ENCODE data around the gene UNCX. TPM values are rescaled to one million over a fixed set of nuclear protein-coding genes. Genes with fewer than 3 reads are reported as not detected.

The UNCX gene
- total RNA-seq, 1 donor from 2014 or later = not detected

GRCh38 chr7:1243964-1244416 is 11.3 kb downstream of the UNCX start:
- DNase-seq = no peak

DNA sequence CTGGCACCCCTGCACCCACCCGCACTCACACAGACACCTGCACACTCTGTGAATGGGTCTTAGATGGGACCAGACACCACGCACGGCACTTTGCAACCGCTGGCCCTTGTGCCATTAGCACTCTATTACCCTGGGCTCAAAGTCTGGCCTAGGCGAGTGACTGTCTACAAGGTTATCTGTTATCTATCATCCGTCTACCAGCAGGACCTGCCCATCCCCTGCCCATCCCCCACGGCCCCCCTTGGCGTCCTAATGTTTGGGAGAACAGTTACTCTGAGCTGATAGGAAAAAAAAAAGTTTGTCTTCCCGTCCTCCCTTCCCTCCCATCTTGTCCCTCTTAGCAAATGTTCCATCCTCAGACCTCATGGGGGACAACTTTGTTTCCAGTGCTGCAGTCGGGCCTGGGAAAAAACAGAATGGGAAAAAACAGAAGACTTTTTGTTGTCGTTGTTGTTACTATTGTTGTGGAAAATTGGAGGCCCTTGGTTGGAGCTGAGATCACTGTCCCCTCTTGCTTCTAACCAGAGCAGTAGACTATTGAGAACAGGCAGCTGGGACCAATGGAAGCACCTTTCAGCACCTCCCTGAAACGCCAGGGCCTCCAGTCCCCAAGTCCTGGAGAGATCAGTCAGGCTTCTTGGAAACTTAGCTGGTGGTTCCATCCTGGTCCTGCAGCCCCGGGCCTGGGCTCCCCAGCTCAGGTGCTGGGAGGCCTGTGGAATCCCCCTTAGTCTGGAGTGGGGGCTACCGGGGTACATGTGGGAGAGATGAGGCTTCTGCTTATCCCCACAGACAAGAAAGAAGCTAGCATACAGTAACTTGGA is 12.2 kb downstream of the UNCX start:
- no peak for DNase-seq

DNA sequence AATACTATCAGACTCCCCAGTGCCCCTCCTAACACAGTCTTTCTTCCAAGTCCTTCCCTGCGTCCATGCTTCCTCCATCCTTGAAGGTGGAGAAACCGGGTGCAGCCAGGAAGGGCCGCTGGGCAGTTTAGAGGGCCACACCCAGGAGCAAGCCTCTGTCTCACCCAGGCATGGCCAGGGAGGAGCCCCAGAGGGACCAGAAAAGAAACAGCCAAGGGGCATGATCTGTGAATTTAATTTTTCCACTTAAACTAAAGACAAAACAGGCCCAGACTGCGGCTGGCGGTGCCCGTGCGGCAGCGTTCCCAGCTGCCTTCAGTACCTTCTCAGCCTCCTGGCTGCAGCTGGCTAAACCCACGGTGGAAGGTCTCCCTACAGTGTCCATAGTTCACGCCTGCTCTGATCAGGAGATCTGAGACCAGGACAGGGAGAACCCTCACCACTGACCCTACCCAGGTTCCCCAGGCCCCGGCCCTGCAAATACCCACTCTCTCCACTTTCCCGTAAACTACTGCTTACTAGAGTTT is 12.9 kb downstream of the UNCX start:
- DNase-seq = no peak

DNA sequence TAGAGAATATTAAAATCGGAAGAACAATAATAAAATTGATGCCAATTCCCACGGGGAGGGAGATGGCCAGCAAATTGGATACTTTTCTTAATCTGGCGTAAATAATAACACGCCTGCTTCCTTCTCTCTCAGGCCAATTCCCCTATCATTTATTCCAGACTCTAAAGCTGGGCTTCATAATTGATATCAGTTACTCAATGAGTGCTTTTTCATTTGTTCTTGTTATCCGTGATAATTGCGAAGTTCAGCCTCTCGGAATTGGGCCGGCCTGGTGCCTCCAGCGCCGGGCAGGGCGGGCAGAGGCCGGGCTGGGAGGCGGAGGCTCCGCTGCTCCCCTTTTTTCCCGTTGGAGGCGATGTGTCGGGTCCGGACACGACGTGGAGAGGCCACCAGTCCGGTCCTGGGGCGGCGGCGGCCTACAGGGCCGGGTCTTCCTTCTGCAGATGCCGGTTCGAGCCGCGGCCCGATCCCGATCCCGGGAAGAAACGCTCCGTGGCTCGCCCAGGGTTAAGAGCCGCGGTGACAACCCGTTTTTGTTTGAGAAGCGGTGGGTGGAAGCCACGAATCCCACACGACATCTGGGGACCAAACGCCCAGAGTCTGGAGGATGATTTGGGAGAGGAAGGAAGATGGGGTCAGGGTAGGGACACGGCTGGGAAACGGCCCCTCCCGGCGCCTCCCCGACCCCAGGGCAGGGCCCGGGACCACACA is 13.6 kb downstream of the UNCX start:
- DNase-seq = no peak

DNA sequence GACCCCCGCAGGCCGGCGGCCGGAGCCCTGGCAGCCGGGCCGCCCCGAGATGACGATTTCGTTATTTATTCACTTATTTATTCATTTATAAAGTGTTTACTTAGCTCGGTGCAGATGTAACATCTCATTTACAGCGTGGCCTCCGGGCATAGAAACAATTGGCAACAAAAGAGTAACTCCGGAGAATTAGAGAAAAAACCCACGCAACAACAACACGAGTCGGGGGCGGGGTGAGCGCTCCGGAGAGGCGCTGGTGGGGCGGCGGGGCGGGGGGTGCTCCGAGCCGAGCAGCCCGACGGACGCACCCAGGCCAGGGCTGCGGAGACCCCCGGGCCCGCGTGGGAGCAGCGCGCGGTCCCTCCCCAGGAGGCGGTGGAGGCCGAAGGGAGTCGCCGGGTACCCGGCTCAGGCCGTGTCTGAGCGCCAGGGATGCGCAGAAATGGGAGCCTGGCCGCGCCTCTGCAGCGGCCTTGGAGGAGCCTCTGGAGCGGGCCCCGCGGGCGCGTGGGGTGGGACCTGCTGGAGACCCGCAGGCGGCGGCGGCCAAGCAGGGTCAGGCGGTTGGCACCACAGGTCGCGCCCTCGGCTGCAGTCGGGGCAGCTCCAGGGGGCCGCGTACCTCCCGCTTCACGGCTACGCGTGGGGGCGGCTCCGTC is 14.3 kb downstream of the UNCX start:
- no peak for DNase-seq

GRCh38 chr7:1247527-1248041 is 14.9 kb downstream of the UNCX start:
- DNase-seq = no peak

DNA sequence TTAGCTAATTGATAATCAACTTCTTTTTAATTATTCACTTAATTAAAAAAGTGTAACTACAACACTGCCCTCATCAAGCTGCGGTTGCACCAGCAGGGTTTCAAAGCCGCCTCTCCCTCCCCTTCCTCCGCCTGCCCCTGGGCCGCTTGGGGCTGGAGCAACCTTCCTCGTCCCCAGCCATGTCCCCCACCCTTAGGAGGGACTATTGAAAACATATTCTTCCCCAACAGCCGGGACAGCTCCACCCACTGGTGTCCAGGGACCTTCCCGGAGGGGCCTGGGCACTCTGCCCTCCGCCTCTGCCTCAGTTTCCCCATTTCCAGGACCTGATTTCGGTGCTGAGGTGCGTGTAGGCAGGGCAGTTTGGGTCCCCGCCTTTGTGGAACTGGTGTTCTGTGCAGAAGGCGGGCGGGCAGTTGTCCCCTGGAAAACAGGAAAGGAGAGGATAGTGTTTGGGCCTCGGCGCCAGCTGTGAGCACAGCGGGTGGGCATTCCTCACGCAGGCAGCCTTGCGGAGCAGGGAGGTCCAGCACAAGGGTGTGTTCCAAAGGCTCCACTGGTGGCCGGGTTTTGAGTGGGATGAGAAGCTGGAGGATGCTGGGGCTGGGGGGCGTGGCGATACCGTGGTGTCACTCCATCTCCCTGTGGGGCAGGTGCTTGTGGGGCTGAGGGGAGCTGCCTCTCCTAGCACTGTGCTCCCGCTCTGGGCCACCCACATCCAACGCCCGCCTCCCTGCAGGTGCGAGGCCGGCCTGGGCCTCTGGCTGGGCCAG is 15.7 kb downstream of the UNCX start:
- DNase-seq = no peak

DNA sequence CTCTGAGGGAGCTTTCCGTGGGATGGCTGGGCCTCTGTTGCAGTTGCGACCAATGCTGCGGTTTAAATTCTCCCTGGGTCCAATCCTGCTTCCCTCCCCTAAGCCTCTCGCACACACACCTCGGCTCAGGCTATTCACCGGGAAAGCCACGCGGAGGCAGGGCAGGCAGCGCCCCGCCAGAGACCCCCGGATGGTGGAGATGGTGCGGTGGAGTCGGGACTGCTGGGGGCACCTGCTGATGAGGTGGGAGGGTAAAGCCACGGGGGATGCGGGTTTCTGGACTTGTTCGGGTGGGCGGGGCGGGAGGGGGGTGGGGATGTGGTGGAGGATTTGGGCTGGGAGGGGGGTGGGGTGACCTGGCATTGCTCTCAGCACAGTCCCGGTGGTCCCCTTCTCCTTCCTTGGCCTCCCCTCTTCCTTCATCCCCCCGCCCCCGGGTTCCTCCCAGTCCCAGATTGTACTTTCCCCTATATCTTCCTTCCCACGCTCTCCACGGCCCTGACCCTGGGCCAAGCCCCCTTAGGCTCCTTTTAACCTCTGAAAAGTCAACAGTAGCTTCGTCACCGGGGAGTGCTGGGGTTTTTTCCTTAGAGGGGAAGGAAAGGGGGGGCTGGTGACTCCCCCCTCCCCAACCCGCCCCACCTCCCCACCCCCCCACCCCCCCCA is 16.4 kb downstream of the UNCX start:
- DNase-seq = no peak

DNA sequence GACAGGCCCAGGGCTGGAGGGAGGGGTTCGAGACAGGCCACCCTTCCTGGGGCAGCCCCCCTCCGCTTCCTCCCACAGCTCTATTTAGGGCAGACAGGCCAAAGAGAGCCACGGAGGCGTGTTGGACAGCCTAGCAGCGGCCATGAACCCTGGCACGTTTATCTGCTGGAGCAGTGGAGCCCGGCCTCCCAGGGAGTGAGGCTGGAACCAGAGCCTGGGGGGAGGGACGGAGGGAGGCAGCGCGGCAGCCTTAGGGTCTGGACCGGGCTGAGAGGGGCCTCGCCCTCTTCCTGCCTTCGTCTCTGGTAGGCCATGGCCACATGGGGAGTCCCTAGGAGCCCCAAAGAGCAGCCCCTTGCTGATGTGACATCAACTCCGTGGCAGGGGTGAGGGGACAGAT is 17.1 kb downstream of the UNCX start:
- no peak for DNase-seq

DNA sequence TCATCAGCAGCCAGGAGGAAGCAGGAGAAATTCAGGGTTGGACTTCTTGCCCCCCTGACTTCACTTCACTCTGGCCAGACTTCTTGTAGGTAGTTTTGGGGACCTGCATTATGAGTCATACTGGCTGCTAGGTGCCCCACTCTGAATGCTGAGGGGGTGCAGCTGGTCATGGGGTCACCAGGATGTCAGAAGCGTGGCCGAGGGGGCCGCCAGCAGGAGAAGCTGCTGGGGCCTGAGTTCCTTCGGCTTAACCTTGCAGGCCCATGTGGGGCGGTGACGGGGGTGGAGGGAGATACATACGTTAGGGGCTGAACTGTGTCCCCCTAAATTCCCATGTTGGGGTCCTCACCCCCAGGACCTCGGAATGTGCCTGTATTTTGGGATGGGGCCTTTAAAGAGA is 18.2 kb downstream of the UNCX start:
- DNase-seq = no peak

GRCh38 chr7:1251796-1252539 is 19.3 kb downstream of the UNCX start:
- no peak for DNase-seq

- no peak for DNase-seq
Observed at GRCh38 chr7:1252540-1253090, 19.9 kb downstream of the UNCX start.

DNA sequence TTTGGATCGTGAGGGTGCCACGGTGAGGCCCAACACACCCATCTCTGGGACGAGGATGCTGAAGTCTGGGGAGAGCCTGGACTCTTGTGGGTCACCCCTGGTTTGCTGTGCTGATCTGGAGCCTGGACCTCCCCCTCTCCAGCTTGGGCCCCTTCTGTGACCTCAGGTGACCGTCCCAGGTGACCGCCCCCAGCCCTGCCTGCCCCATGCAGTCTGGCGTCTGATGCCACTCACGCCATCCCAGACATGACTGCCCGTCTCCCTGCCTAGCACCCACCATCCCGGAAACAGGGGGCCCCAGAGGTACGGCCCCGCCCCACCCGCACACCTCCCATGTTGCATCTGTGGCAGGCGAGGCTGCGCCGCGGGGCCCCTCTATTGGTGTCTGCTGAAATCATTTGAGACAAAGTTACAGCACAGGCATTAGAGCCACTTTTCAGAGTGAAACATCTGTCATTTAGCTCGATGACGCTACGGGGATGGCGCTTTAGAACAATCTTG is 21.1 kb downstream of the UNCX start:
- no peak for DNase-seq

DNA sequence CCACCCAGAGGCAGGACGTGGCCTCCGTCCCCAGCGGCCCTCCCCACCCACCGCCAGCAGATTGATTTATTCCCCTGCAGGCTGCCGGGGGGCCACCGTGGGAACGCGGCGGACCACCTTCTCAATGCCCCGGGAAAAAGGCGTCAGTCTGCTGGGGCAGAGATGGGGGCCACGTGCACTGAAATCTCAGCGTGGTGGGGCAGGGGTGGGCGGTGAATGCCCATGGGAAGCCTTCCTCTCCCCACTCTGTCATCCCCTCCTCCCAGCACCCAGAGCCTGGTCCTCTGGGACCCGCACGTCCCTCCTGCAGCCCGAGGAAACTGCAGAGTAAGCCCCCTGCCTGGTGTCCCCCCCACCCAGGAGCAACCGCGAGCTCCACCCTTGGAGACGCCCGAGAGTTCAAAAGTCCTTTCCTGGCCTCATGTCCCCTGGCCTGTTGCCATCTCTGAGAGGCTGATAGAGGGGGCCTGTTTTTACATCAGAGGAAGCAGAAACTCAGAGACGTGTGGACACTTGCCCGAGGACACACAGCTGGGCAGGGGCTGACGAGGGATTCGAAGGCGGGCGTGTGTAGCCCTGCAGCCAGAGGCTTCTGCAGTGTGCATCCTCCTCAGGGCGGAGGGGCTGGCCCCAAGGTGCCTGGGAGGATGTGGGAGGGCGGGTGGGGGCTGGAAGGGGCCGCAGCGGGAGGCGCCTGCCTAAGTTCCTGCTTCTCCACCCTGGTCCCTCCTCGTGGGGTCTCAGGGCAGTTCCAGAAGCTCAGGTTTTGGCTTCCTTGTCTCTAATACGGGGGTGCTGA is 21.8 kb downstream of the UNCX start:
- no peak for DNase-seq

GRCh38 chr7:1255080-1255816 is 22.6 kb downstream of the UNCX start:
- no peak for DNase-seq

DNA sequence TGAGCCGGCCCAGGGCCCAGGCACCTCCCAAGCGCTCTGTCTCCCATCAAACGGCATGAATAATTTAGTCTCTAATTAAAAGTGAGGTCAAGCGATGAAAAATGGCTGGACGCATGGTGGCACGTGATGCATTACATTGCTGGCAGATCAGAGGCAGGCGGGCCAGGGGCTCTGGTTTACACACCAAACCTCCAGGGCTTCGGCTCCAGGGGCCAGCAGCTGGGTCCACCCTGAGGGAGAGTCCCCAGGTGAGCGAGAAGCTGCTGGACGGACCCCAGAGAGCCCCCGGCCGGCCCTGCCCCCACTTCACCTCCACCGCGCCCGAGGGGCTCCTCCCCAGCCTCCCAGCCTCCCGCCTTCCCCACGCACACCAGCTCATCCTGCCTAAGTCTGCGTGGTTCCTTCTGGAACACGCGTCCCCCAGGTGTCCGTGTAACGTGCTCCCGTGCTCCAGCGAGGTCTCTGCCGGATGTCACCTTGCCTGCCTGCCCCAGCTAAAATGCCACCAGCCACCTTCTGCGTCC is 23.2 kb downstream of the UNCX start:
- DNase-seq = no peak

DNA sequence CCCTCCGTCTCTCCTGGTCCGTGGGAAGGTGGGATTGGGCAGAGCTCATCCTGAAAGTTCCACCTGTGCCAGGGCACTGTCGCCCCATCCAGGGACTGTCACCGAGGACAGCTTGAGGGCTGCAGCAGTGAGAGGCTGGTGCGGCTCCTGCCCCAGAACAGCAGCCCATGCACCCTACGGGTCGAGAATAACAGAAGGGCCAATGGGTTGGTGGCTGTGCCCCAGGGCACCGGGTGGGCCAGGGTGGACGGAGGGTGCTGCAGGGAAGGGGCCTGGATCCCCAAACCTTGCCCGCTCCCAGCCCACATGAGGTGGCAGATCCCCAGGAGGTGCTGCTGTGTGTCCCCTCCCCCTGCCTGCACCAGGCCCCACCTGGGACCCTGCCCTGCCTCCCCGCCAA is 23.9 kb downstream of the UNCX start:
- DNase-seq = no peak

GRCh38 chr7:1257221-1257620 is 24.5 kb downstream of the UNCX start:
- no peak for DNase-seq

Measured in occipital lobe (tissue), 2 donors.